Activated T-helper 2 cell treated with anti-CD3 and anti-CD28 coated beads, Interferon-gamma antibody, Interleukin-2, Interleukin-4, amounts not matched to agents 10 μg/mL and 5 μg/mL and 100 μg/mL, durations not matched to agents 14 hours and 24 hours and 36 hours (primary cell): ENCODE measurements around the gene S100A5. TPM values are rescaled to one million over a fixed set of nuclear protein-coding genes. Genes with fewer than 3 reads are reported as not detected.

ENCODE experiments used
- DNase-seq: peaks from one replicate; pipeline ENCODE4 v3.0.0; 2021; ENCODE audit warnings: low spot score
- H3K27ac Mint-ChIP-seq: one replicate; pipeline ENCODE4 v1.8.0; 2021; ENCODE audit warnings: mixed read lengths
- H3K27me3 Mint-ChIP-seq: one replicate; pipeline ENCODE4 v1.8.0; 2021; ENCODE audit warnings: low read depth, mixed read lengths
- H3K36me3 Mint-ChIP-seq: one replicate; pipeline ENCODE4 v1.8.0; 2021; ENCODE audit warnings: low read depth, mixed read lengths
- H3K4me1 Mint-ChIP-seq: one replicate; pipeline ENCODE4 v1.8.0; 2021; ENCODE audit warnings: low read depth, mixed read lengths
- H3K4me3 Mint-ChIP-seq: one replicate; pipeline ENCODE4 v1.8.0; 2021; ENCODE audit warnings: low read depth, mild to moderate bottlenecking, moderate library complexity, mixed read lengths
- H3K9me3 Mint-ChIP-seq: one replicate; pipeline ENCODE4 v1.8.0; 2021; ENCODE audit warnings: mixed read lengths
- intact Hi-C: fragments of 100-400 bp; cut with micrococcal nuclease; formaldehyde crosslinking; loops from one replicate; pipeline ENCODE4 v1.15.1; 2023
- total RNA-seq: library from RNA; stranded (reverse); gene quantifications from 2 replicates; pipeline ENCODE4 v1.2.3, GENCODE V29; 2022

S100A5 gene
- total RNA-seq, 1 donor from 2014 or later = 2.4 TPM

DNA sequence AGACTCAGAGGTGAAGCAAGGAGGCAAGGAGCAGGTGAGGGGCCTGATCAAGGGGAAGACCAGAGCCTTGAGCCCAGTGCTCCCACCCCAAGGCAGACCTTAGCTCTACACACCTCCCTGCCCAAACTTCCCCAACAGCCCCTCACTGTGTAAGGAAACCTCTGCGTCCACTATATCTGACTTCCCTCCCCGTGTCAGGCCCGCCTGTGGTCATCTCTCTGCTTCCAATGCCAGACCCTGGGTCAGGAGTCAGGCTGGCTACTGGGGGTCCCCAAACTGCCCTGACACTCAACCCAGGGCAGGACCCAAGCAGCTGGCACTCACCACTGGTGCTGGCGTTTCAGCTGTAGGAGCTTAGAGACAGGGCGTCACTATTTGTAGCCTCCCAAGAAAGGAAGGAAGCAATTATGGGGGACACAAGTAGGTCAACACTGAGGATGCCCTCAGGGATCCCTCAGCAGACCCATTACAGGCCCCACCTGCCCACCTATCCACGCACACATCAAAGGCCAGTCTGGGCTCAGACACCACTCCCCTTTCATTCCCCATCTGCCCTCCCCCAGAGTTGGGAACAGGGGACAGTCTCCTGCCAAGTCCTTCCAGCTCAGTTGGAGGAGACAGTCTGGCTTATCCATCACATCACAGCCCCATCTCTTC, 9.1 kb upstream of the S100A5 start:
- Mint-ChIP-seq H3K27me3 (peaks cover 1% of the 10 kb centered on the region), H3K4me1 (peaks cover 36% of the 10 kb centered on the region), H3K4me3 (no peak overlapping the region), H3K27ac (no peak overlapping the region), H3K9me3 (no peaks in the 10 kb centered on the region), H3K36me3 (peaks cover 4% of the 10 kb centered on the region)
- intact Hi-C loops = loop anchor here (5.0 to 10.0 kb wide), 2 partner anchors 122 to 415 kb away; partner anchors contain the start of genes CREB3L4, ILF2 and SLC39A1
- DNase-seq = no peak

DNA sequence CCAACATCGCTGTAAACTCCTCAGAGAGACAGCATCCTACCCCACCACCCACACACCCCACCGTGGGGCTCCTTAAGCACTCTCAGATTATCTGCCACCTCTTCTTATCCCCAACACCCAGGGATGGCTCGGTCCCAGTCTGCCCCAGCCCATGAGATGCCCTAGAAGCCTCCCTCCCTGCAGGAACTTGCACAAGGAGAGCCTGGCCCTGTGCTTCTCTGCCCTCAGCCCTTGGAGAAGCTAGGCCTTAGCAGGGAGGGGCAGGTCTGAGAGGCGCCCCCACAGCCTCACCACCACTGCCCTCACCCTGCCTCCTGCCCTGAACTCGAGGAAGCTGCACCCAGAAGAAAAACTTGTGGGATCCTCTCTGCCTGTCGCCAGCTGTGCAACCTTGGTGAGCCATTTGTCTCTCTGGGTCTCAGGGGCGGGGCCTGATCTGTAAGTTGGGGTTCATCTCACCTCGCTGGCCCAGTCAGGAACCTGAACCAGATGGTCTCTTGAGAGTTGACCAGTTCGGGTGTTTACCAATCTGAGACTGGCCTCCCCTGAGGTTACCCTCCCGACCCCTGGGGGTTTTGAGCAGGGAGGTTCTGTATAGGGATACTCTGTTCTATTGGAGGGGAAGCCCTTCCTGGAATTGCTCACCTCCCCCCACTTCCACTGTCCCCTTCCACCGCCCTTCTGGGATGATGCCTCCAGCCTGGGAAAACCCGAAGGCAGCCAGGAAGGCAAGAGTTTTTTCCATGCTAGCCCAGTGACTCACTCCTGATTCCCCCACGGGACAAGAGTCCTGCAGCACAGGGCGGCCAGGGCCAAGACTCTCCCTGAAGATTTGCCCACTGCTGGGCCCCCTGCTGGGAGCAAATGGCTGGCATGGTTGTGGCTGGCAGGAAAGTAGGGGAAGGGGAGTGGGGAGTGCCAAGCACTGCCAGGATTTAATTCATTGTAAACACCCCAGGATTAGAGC, 8.3 kb upstream of the S100A5 start, which contains the start of gene S100A3:
TSS of gene S100A3 (minus strand) at position 537 of the 967 bp plus-strand sequence. CDS start 773 bp downstream, outside the sequence.
- no peak within 1 kb of the TSS for H3K4me3 Mint-ChIP-seq
- DNase-seq = no peak

DNA sequence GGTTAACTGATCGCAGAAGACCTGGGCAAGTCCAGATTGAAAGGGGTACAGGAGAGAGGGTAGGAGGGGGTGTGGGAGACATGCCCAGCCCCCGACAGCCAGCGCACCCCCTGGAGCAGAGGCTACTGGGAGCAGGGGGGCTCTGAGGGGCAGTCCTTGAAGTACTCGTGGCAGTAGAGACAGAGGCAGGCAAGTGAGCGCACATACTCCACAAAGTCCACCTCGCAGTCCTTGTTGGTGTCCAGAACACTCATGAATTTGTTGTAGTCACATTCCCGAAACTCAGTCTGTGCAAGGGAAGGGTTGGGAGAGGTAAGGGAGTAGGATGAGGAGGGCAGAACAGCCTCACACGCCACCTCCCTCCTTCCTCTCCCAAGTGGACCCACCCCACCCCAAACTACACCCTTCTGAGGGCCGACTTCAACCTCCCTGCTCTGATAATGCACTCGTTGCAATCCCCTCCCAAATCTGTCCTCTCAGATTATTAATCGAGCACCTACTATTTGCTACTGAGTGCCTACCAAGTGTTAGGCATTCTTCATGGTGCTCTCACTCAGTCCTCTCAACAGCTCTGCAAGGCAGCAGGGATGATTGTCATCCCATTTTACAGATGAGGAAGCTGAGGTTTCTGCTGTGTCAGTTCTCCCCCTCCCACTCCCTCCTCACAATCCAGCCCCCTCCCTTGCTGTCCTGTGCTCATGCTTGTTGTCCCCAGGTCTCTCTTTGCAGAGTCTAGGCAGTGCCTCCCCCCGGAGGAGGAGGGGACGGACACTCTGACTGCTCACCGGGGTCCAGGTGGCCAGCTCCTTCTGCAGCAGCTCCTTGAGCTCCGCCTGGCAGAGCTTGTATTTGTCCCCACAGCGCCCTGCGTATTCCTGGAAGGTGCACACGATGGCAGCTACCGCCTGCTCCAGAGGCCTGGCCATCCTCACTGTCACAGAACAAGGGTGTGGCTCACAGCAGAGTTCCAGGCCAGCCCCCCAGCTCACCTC, 7.1 kb upstream of the S100A5 start:
- no peak for DNase-seq
- no peak overlapping the region for H3K4me3 Mint-ChIP-seq
- H3K27me3 Mint-ChIP-seq = peaks cover 1% of the 10 kb centered on the region
- no peaks in the 10 kb centered on the region for H3K9me3 Mint-ChIP-seq
- H3K27ac Mint-ChIP-seq = no peak overlapping the region
- H3K4me1 Mint-ChIP-seq = peaks cover 46% of the 10 kb centered on the region
- intact Hi-C loops = loop anchor here (5.0 to 10.0 kb wide), 2 partner anchors 124 to 417 kb away; partner anchors contain the start of genes CREB3L4, ILF2 and SLC39A1
- peaks cover 22% of the 10 kb centered on the region for H3K36me3 Mint-ChIP-seq

More for the DNA sequence above, 8.3 kb upstream of the S100A5 start, which contains the start of gene S100A3:
- peaks cover 41% of the 10 kb centered on the region for H3K4me1 Mint-ChIP-seq
- intact Hi-C loops = loop anchor here (5.0 to 10.0 kb wide), 2 partner anchors 123 to 416 kb away; partner anchors contain the start of genes CREB3L4, ILF2 and SLC39A1
- H3K27ac Mint-ChIP-seq = no peak within 1 kb of the TSS
- H3K27me3 Mint-ChIP-seq = peaks cover 1% of the 10 kb centered on the region
- H3K9me3 Mint-ChIP-seq = no peaks in the 10 kb centered on the region
- H3K36me3 Mint-ChIP-seq = peaks cover 11% of the 10 kb centered on the region

DNA sequence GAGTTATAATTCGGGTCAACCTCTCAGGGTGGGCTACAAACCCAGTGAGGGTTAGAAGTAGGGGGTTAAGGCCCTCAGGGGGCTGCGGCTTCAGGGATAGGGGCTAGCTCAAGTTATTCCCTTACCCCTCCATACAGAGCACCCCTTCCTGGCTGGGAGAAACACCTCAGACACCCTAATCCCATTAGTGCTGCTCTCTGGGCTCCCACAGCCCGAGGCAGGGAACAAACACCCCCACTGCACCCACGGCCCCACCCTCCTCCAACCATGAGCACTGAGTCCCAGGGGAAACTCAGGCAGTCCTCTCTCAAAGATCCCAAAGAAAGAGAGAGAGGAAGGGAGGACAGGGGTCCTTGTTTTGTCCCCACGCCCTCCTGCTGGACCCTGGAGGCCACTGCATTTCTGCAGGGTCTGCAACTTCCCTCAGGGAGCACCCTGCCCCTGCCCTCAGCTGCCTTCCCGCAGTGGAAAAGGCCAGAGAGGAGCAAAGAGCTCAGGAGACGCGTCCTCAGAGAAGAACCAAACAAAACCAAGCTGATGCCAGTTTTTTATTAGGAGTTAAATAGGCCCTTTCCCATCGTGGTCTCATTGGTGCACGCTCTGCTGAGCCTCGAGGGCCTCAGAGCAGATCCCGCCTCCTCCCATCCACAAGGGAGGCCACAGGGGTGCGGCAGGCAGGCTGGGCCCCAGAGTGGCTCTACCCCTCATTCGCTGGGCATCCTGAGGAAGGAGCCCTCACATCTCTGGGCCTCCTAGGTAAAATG, 6.2 kb upstream of the S100A5 start:
- Mint-ChIP-seq H3K4me1 (peaks cover 54% of the 10 kb centered on the region), H3K27ac (peak overlapping the region; percentile 97), H3K27me3 (peaks cover 1% of the 10 kb centered on the region), H3K36me3 (peaks cover 24% of the 10 kb centered on the region), H3K4me3 (no peak overlapping the region), H3K9me3 (no peaks in the 10 kb centered on the region)
- intact Hi-C loops = loop anchor here (5.0 to 10.0 kb wide), 2 partner anchors 125 to 418 kb away; partner anchors contain the start of genes CREB3L4, ILF2 and SLC39A1
- DNase-seq = no peak

DNA sequence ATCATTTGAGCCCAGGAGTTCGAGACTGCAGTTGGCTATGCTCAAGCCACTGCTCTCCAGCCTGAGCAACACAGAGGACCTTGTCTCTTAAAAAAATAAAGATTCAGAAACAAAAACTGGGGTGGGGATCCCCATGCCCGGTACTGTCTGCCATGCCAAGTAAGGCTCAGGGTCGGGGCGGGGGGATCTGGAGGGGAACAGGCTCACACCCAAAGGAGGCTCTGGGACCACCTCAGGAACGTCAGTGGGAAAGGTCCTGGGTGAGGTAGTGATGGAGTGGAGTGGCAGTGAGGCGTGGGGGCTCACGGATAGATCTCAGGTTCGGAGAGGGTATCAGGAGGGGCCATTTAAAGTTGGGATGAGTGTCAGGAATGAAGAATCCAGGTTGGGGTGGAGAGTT, 5.6 kb upstream of the S100A5 start:
- no peak overlapping the region for H3K4me3 Mint-ChIP-seq
- H3K9me3 Mint-ChIP-seq = no peaks in the 10 kb centered on the region
- H3K36me3 Mint-ChIP-seq = peaks cover 29% of the 10 kb centered on the region
- peaks cover 1% of the 10 kb centered on the region for H3K27me3 Mint-ChIP-seq
- DNase-seq = no peak
- intact Hi-C loops = loop anchor here (5.0 to 10.0 kb wide), 2 partner anchors 126 to 418 kb away; partner anchors contain the start of genes CREB3L4, ILF2 and SLC39A1
- H3K27ac Mint-ChIP-seq = peak overlapping the region; percentile 97
- H3K4me1 Mint-ChIP-seq = peaks cover 60% of the 10 kb centered on the region

DNA sequence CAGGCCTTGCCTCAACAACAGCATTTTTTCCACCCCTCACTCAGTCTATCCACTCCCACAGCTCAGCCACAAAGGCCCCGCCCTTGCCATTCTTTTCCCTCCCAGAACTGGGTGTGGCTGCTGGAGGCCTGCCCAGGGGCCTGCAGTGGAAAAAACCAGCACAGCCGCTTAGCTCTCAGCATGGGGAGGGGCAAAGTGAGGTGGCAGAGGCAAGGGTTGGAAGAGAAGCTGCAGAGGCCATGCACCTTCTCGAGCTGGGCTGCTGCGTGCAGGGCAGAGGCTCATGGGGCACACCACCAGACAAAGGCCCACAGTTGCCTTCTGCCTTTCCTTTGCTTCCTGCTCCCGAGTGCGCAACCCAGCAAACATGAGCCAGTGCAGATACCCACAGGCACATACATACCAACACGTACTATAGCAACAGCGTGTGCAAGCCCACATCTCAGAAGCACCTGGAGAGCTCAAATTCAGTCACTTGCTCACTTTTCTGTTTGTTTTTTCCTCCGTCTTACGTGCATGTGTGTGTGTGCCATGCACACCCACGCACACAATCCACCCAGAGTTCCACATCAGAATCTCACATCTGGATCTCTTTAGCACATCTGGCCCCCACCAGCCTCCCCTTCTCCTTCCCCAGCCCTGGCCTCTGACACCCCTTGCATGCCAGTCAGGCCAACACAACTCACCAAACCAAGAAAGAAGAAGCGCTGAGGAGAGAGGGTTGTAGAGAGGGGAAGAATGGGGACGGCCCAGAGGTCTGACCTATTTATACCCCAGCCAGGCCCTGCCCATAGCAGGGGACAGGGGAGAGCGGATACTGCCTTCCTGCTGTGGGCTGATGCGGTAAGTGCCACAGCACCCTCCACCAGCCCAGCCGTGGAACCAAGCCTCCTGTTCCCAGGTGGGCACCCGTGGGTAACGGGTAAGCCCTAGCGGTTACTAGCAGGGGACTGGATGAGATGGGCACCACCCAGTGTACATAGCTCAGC, 4.6 kb upstream of the S100A5 start, which contains the start of gene S100A4:
TSS of gene S100A4 (minus strand) at position 740 of the 989 bp plus-strand sequence. CDS start 1,012 bp downstream, outside the sequence.
- H3K4me3 Mint-ChIP-seq = peak within 1 kb of the TSS; percentile 88
- H3K9me3 Mint-ChIP-seq = no peaks in the 10 kb centered on the region
- peak; percentile 95 for DNase-seq
- H3K4me1 Mint-ChIP-seq = peaks cover 70% of the 10 kb centered on the region
- H3K36me3 Mint-ChIP-seq = peaks cover 29% of the 10 kb centered on the region
- no peaks in the 10 kb centered on the region for H3K27me3 Mint-ChIP-seq
- intact Hi-C loops = loop anchor here (1.0 to 10.0 kb wide), 5 partner anchors 9 to 419 kb away; partner anchors contain the start of genes CREB3L4, ILF2 and SLC39A1
- H3K27ac Mint-ChIP-seq = peak within 1 kb of the TSS; percentile 97

DNA sequence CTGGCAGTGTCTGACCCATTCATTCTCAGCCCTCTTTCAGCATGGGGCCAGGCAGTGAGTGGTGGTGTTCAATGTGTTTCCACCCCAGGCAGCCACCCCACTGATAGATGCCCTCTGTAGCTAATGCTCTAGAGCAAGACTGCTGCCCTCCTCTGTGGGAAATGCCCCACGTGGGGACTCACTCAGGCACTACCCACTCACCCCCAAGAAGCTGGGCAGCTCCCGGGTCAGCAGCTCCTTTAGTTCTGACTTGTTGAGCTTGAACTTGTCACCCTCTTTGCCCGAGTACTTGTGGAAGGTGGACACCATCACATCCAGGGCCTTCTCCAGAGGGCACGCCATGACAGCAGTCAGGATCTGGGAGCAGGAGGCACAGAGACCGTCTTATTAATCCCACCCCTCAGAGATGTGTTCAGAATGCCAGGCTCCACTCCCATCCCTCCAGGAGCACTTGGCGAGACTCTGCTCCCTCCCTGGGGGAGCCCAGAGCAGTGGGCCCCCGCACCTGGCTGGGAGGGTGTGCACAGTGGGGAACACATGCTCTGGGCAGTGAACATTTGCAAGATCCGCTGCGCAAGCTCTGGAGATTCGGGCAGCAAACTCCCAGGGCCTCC, 3.8 kb upstream of the S100A5 start:
- no peaks in the 10 kb centered on the region for H3K27me3 Mint-ChIP-seq
- H3K36me3 Mint-ChIP-seq = peaks cover 29% of the 10 kb centered on the region
- no peak for DNase-seq
- H3K27ac Mint-ChIP-seq = peak overlapping the region; percentile 97
- H3K9me3 Mint-ChIP-seq = no peaks in the 10 kb centered on the region
- peak overlapping the region; percentile 88 for H3K4me3 Mint-ChIP-seq
- intact Hi-C loops = loop anchor here (1.0 to 10.0 kb wide), 5 partner anchors 8 to 420 kb away; partner anchors contain the start of genes CREB3L4, ILF2 and SLC39A1
- peaks cover 78% of the 10 kb centered on the region for H3K4me1 Mint-ChIP-seq

DNA sequence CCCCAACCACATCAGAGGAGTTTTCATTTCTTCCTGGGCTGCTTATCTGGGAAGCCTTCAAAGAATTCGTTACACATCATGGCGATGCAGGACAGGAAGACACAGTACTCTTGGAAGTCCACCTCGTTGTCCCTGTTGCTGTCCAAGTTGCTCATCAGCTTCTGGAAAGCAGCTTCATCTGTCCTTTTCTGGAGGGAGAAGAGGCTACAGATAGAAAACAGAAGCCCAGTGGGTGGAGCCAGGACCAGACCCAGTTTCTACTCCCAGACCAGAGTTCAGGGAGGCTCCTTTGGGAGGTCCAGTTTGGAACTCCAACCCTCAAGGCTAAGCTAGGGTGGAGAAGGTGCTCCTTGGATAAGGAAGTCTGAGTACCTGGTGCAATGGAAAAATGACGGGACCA, 3.0 kb upstream of the S100A5 start:
- Mint-ChIP-seq H3K27me3 (no peaks in the 10 kb centered on the region), H3K9me3 (no peaks in the 10 kb centered on the region), H3K4me1 (peaks cover 76% of the 10 kb centered on the region), H3K36me3 (peaks cover 29% of the 10 kb centered on the region), H3K27ac (peak overlapping the region; percentile 97), H3K4me3 (peak overlapping the region; percentile 88)
- intact Hi-C loops = loop anchor here (2.0 to 10.0 kb wide), 2 partner anchors 89 to 421 kb away; partner anchors contain the start of genes CREB3L4 and SLC39A1
- no peak for DNase-seq

GRCh38 chr1:153542956-153543711, 2.4 kb upstream of the S100A5 start:
- H3K27ac Mint-ChIP-seq = peak overlapping the region; percentile 48
- H3K4me1 Mint-ChIP-seq = peaks cover 70% of the 10 kb centered on the region
- no peaks in the 10 kb centered on the region for H3K27me3 Mint-ChIP-seq
- H3K4me3 Mint-ChIP-seq = peak overlapping the region; percentile 88
- intact Hi-C loops = loop anchor here (10.0 kb wide), 1 partner anchor 422 kb away; the partner anchor contains the start of genes CREB3L4 and SLC39A1
- no peak for DNase-seq
- H3K9me3 Mint-ChIP-seq = no peaks in the 10 kb centered on the region
- H3K36me3 Mint-ChIP-seq = peaks cover 29% of the 10 kb centered on the region
